Measurements from ENCODE around the gene GPER1.
"Not testable (repeated sequence)": the region's sequence is repeated elsewhere in the genome, so short reads cannot be mapped to it uniquely, and the experiment has no call there.

The GPER1 gene

DNA sequence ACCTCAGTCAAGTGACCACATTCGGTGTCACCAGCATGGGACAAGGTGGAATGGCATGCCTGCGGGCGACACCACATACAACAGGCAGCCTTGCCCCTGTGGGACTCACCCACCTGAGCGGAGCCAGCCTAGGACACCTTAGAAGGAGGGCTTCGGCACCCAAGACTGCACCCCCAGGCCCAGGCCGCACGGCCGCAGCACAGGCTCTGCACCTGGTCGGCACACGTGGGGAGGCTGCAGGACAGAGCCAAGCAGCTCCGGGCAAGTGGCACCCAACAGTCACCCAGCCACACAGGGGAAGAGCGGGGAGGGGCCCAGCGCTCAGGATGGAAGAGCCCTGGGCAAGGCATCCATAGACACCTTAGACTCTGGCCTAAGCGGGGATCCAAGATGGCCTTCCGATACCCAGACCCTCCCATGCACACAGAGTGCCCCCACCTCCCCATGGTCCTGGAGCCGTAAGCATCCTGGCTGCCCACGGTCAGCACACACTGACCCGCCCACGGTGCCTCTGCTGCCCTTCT is 16.1 kb upstream of the GPER1 start:
- no peak for DNase-seq

DNA sequence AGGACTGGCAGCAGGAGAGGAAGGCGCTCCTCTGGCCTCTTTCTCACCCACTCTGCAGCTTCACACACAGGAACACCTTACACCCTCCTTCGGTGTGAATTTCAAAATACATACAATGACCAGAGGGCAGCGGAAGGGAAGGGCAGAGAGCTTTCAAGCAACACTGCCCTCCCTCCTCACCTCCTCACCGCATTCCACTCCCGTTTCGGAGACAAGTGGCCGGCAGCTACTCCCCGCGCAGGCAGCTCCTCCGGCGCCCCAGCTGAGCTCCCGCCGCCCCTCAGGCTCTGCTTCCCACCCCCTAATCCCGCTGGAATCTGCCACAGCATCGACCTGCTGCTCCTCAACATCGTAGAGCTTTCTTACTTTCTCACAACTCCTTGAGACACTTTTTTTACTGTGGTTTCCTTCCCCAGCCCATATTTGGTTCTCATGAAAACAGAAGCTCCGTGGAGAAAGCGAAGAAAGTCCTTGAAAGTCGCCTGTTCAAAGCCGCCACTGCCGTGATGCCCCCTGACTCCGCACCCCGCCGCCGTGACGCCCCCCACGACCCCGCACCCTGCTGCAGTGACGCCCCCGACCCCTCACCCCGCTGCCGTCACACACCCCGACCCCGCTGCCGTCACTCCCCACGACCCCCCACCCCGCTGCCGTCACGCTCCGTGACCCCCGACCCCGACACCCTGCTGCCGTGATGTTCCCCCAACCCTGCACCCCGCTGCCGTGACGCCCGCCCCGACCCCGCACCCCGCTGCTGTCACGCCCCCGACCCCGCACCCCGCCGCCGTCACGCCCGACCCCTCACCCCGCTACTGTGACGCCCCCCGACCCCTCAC is 14.6 kb upstream of the GPER1 start:
- no peak for DNase-seq

DNA sequence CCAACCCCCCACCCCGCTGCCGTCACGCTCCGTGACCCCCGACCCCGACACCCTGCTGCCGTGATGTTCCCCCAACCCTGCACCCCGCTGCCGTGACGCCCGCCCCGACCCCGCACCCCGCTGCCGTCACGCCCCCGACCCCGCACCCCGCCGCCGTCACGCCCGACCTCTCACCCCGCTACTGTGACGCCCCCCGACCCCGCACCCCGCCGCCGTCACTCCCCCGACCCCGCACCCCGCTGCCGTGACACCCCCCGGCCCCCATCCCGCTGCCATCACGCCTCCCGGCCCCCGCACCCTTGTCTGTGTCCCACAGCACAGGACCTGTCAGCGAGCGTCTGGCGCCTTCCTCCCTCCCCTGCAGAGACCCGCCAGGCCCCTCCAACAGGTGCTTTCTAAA is 13.9 kb upstream of the GPER1 start:
- not testable (repeated sequence) for DNase-seq

DNA sequence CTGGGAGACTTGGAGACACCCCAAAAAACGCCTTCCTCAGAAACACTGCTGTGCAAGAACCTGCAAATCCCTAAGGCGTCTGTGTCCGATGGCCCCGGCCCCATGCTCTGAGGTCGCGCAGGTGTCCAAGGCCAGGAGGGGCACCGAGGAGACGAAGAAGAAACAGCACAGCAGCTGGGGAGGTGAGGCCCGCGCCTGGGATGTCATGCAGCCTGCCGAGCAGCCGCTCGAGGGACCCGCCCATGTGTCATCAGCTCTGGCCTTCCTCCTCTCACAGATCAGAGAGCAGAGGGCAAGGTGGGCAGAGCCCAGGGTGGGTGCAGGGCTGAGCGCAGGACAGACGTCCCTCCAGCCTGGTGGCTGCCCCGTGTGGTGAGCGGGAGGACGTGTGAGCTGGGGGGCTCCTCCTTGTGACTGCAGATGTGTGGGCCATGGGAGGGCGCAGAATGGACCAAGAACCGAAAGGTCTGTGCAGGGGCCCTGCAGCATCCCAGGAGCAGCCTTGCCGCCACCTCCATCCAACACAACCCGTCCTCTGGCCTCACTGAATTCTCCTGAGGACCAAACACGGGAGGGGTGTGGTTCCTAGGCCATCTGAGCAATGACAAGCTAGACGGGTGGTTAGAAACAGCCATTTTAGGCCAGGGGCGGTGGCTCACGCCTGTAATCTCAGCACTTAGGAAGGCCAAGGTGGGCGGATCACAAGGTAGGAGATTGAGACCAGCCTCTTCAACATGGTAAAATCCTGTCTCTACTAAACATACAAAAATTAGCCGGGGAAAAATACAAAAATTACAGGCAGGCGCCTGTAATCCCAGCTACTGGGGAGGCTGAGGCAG is 13.1 kb upstream of the GPER1 start:
- DNase-seq = no peak

DNA sequence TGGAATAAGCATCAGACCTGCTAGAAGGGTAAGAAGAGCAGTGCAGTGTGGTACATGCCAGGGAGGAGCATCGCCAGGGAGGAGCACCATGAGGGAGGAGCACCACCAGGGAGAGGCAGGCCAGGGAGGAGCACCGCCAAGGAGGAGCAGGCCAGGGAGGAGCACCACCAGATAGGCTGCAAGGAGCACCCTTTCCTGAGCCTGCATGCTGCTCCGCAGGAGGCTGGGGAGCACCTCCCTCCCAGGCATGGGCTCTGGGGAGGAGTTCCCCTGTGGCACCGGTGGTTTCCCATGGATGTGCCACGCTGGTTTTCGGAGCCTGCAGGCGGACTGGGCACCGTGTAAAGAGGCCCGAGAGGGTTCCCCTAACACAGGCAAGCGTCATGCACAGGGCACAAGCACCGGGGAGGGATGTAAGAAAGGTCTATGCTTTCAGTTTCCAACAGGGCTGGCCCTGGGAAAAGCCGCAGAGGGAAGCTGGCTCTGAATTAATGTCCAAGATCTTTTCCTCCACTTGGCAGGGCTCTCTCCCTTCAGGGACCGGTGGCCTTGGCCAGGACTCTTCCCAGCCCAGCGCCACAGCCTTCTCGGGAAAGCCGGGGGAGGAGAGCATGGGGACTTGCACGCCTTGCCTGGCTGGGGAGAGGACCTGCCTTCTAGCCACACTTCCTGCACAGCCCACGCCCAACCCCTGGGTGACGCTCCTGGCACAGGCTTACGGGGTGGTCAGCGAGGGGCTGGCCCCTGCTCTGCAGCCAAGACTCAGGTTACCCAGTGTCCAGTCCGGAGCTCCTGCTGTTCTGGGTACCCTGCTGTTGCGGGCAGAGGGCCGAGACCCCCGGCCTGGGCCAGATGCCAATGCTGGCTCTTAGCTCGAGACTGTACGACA is 11.5 kb upstream of the GPER1 start:
- no peak for DNase-seq

DNA sequence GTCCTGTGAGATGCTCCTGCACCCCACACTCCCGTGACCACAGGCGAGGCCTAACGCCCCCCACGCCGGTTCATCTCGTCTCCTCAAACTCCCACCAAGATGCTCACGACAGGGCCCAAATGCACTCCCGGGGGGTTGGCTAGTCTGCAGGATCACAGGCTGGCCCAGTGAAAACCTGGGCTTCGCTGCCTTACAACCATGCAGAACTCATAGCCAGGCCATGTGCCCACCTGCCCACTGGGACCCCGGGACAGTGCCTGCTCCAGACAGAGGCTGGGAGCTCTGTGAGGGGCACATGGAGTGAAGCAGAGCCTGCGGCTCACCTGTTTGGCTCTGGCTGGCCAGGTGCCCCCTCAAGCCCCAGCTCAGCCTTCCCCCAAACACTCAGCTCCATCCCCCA is 9.4 kb upstream of the GPER1 start:
- no peak for DNase-seq

DNA sequence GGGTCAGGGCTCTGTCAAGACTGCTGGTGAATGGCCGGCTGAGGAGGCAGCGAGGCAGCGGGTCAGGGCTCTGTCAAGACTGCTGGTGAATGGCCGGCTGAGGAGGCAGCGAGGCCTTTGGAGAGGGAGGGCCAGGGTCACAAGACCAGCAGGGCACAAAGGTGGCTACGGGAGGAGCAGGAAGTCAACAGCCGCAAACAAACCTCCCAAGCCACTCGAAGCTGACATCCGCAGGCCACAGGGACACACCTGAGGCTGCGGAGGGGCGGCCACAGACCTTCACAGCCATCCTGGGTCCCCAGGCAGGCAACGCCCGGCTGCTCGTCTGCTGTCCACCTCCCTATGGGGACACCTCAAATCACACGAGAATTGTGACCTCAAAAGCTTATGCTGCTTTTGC is 8.9 kb upstream of the GPER1 start:
- no peak for DNase-seq

DNA sequence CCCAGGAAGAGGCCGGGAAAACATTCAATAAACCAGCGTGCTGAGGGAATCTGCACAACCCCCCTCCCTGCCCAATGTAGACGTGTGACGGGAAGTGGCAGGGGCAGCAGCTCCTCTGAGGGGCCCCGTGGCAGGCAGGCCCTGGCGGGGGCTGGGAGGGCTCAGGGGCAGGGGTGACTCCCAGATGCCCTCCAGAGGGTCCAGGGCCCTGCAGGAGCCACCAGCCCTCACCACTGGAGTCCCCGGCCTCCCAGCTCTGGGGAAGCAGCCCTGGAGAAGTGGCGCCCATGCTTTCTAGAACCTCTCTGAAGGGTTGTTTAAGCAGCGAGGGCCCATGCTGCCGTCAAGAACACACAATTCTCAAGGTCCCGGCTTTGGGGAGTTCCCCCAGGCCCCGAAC is 8.4 kb upstream of the GPER1 start:
- DNase-seq = no peak

DNA sequence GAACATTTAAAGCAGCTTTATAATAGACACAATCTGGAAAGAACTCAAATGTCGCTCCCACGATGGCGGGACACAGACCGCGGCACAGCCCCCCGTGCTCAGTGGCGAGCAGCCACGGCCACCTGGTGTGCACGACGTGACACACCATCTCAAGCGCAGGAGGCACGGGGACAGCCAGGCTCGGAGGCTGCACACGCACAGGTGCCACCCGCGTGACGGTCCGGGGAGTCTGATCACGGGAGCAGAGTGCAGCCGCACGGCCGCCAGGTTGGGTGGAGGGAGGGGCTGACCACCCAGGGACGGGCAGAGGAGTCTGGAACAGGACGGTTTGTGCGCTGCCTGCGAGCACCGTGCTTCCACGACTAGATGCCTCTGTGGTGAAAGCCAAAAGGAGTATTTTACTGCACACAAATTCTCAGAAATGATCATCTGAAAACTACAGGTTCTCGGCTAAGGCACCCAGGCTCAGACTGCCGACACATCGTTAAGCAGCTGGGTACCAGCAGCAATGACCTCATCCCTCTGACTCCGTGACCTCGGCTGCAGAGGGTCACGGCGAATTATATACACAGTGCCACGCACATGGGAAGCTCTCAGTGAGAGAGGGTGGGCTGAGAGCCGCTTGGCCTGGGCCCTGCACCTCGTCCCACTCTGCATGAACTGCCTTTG is 7.5 kb upstream of the GPER1 start:
- no peak for DNase-seq

DNA sequence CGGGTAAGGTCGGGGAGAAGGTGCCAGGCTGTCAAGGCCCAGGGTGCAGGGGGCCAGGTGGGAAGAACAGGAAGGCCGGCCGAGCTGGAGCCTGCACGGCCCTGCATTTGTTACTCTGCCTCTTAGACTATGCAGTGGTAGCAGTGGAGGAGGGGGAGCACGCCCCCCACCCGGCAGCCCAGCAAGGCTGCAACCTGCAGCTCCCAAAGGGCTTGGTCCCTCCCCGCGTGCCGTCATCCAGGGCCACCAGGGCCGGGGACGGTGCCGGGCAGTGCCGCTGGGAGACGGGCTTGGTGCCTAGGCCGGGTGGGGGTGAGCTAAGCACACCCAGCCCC is 7.0 kb upstream of the GPER1 start:
- DNase-seq = no peak

DNA sequence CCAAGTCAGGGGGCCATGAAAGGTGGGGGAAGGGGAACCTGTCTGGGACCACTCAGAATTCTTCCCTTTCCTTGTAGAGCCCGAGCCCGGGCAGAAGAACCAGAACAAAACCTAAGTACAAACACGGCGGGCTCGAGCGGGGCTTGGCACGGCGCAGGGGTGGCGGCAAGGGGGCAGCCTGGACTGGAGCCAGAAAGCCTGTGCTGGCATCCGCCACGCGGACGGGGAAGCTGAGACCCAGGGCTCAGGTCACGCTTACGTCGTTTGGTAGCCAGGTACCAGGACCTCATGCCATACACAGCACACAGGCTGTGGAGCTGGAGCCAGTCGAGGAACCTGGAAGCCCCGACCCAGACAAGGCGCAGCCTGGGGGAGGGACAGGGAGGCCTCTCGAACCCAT is 6.6 kb upstream of the GPER1 start:
- DNase-seq = no peak

DNA sequence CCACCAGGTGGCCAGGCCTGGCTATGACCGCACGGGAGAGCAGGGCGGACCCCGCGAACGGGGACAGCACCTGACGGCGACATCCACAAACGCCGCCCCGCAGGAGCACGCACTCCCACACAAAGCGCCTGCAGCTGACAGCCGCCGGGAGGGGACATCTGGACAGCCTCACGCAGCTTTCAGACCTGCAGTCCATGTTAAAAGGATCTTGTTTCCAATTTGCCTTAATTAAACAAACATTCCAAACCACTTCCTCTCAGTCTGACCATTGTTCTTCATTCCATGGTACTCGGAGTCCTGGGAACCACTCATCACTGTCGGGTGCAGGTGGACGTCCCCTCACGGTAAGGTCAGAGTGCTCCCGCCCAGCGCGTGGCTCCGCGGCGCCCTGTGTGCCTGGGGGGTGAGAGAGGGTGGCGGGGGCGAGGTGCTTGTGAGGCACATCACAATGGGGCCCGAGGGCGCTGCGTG is 5.9 kb upstream of the GPER1 start:
- no peak for DNase-seq

DNA sequence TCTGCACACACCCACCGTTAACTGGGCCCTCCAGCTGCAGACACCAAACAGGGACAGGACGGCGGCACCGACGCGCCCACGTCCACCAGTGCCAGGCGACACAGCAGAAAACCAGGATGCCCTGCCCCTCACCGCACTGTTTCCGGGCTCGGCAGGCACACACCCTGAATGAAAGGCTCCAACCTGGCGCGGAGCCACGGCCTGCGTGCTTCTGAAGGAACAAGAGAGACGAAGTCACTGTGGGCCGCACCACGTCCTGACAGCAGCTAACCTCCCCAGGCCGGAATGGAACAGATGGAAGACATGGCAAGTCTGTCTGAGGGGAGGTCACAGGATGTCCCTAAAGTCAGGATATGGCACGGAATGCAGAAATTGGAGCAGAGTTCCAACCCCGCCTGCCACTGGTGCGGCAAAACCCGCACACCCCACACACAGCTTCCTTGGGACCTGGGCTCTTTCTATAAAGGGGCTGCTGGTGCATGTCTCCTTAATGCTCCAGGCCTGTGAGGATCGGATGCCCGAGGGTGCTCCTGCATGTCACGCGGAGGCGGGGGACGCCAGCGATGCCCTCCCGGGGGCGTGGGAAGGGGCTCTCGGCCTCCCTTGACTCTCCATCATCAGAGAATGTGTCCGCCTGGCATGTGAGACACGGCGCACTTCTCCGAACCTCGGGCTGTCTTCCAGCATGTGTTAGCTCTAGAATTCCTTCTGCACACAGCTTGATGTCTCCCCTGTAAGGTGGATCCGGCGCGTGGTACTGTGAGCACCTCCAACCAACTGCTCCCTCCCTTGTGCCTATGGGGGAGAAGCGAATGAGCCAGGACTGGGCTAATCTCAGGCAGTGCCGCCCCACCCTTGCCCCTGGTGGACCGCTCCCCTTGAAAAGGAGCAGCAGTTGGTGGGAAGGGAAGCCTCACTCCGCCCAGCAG is 3.9 kb upstream of the GPER1 start:
- DNase-seq = no peak

DNA sequence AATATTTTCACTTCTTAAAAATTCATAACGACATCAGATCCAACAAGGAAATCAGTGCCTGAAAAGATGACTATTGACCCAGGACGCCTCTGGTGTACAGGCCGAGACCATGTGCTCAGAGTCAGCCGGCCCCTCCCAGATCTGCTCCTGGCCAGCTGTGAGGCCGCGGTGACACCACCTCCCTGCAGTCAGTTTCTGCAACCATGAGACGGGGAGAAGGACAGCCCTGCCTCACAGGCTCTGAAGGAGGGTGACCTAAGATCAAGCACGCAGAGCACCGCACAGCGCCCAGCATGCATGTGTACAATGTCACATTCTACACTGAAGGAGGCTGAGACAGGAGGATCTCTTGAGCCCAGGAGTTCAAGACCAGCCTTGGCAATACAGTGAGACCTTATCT is 2.6 kb upstream of the GPER1 start:
- no peak for DNase-seq

DNA sequence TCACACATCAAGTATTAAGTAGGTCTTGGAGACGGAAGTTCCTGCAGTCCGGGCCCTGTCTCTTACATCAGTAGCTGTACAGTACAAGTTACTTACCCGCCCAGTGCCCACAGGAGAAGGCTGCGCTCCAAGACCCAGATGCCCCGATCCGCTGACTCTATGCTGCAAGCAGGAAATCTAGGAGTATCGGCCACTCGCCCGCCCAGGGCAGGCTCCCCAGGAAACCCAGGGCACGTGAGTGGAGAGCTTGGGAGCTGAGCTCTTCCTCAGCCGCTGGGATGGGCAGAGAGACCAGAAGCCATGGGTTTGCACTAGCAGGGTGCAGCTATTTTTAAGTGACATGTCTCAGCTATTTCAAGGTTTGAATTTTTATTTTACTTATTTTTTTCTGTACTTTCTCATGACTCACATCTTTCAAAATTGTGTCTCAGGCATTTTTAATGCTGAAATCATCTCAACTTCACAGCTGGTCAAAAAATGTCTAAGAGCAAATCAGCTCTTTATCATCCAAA is 1.9 kb upstream of the GPER1 start:
- DNase-seq = no peak

DNA sequence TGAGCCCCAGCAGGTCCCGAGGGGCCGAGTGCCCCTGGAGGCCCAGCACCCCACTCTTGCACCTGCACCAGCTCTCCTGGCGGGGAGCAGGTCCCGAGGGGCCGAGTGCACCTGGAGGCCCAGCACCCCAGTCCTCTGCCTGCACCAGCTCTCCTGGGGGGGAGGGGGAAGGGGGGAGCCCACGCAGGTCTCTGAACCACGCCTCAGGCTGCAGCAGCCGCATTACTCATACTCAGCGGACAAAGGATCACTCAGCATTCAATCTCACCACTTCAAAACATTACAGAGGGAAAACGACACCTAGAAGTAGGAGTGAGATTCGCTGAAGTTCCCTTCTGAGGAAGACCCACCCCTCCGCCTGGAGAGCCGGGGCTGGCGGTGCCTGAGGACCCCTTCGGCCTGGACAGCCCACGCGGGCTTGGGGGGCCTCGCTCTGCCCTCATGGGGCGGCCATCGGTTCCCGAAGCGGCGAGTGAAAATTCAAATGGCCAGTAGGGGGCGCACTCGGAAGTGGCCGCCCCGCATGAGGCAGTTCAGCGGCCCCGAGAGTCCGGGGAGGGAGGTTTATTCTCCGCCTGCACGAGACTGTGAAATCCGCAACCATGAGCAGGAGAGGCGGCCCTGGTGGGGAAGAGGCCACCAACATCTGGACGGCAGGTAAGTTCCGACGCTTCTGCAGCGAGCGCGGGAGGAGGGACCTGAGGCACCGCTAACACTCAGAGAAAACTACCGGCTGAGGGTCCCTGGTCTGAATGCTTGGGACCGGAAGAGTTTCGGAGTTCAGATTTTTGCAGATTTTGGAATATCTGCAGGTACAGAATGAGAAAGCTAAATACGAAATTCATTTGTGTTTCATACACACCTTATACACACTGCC is 1.1 kb upstream of the GPER1 start:
- no peak for DNase-seq

DNA sequence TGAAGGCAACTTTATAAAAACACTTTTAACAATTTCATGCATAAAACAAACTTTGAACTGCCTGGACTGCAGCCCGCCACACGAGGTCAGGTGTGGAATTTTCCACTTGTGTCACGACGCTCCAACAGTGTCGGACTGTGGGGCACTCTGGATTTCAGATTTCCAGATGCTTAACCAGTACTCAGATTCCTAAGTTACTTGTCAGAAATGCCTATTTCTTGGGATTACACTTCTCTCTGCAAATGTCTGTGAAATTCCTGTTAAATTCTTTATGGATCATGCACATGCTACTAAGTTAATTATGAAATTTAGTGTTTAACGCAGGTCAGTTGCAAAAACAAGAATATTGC is 473 bp upstream of the GPER1 start:
- DNase-seq = no peak

DNA sequence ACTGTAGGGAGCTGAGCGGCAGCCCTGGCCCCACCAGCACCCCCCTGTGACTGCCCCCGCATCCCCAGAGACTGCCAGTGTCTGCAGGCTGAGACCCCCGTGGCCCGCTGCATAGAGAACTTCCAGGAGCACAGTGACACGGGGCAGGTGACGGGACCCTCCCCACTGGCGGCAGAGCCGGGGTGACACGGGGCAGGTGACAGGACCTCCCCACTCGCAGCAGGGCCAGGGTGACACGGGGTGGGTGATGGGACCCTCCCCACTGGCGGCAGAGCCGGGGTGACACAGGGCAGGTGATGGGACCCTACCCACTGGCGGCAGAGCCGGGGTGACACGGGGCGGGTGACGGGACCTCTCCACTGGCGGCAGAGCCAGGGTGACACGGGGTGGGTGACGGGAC is 2.3 kb downstream of the GPER1 start:
- DNase-seq = no peak

DNA sequence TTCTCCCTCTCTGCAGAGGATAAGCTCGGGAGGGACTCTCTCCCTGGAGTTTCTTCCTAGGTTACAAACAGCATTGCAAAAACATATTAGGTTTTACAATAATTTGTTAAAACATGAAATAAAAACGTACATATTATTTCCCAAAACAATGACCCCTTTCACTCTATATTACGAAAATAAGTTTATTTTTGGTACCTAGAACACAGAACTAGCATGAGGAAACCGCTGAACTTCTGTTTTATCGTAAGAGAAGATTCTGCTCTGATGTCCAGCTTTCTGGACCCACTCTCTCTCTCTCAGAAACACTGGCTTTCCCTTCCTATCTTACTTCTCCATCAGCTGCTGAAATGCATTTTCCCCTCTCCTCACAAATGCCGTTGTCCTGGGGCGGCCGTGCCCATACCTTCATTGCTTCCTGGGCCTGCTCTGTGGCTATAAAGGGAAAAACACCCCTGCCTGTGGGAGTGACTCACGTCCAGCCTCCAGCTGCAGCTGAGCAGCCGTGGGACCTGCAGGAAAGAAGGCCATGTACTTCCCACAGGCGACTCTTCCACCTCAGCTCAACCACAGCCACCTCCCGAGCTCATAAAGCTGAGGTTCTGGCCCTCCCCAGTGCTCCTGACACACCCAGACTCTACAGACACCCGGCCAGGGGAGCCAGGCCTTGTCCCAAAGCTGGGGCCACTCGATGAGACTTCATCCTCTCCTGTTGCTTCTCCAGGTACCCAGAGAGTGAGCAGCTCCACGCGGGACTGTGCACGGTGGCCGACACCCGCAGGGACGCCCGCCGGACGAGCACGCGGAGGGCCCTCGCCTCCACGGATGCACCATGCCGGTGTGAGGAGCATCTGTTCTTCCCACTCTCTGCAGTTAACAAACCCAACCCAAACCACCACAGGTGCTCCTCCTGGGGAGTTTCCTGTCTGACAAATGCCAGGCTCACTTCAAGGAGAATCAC is 3.1 kb downstream of the GPER1 start:
- DNase-seq = no peak

All from NCI-H2081 treated with DMSO at 0.1 percent for 48 hours (cell line).